ENCODE measurements around the gene TSPAN32.
"Not testable (repeated sequence)": the region's sequence is repeated elsewhere in the genome, so short reads cannot be mapped to it uniquely, and the experiment has no call there.

TSPAN32 gene

DNA sequence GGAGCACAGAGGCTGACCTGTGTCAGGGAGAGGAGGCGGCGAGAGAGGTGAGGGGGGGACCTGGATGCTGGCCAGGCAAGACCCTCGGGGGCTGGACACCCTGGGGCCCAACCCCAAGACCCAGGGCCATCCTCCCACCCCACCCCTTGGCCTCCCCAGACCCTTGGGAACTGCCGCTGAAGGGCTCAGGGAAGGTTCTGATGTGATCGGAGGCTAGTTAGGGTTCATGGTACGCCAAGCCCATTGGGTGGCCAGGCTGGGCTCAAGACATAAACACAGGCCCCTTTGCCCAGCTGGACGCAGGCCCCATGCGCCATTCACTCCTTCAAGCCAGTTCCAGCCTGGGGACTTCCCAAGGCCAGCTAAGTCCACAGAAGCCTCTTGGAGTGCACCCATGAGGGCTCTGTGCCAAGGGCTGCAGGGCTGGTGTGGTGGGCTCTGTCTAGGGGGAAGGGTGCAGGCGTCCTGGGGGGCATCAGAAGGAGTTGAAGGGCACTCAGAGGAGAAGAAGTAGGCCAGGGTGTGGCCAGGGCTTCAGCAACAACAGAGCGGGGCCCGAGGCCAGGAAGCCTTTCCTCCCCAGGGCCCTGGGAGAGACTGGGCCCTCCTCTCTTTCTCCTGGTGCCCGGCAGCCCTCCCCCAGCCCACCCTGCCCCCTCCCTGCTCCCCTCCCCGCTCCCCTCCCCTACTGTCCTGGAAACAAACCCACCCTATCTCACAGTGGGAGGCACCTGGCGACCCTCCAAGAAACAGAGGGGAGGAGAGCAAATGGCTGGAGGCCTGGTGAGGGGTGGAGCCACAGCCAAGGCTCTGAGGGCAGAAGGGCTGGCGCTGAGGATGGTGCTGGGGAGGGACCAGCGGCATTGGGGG lies 12.9 kb downstream of the TSPAN32 start:
- no peak for DNase-seq (ENCODE audit: low read depth, low spot score)

DNA sequence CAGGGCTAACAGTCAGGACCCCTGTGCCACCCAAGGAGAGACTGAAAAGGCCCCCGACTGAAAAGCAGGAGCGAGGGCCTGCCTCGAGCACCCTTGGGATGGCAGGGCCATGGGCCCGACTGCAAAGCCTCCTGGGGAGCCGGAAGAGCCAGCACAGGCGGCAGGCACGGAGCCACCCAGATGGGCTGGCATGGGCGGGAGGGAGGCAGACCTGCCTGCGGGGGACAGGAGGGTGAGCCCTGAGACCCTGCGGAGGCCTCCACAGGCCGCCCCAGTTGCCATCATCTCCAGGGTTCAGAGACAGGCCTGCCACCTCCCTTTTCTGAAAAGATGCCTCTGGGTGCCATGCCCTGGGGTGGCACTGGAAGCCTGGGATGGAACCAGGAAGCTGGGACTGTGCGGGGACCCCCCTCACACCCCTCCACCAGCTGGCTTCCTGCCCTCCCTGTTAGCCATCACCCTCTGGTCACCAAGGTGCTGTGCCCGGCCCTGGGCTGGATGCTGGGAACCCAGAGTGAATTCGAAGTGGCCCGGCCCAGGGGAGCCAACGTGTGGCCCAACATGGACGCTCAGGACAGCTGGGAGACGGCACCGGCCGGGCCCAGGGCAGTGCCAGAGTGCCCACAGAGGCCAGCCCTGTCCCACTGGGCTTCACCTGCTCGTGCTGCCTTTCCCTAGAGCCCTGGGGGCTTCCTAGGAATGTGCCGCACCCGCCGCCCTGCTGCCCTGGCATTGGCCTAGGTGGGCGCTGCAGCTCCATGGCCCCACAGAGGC lies 13.8 kb downstream of the TSPAN32 start:
- DNase-seq (ENCODE audit: low read depth, low spot score) = no peak

DNA sequence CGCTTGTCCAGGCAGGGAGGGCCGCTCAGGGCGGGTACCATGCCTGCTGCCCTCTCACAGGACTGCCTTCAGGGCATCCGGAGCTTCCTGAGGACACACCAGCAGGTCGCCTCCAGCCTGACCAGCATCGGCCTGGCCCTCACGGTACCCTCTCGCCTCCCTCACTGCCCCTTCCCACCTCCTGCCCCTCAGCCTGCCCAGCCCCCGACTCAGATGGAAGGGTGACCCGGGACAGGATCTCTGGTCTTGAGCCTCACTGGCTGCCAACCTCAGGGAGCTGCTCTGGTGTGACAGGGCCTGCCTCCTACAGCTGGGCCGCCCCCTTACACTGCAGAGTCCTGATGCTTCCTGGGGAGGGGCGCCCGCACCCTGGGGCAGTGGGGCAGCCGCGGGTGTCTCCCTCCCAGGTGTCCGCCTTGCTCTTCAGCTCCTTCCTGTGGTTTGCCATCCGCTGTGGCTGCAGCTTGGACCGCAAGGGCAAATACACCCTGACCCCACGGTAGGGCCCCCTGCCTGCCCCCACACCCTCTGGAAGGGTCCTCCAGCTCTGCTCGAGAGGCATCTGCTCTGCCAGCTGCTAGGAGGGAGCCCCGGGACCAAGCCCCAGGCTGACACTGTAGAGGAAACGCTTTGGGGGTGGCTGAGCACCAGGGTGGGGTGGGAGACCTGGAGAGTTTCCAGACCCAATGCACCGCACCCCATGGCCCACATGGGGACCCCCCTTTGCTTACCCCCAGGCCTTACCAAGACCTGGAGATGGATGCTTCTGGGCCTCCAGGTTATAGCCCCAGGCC lies 14.6 kb downstream of the TSPAN32 start:
- DNase-seq (ENCODE audit: low read depth, low spot score) = no peak

DNA sequence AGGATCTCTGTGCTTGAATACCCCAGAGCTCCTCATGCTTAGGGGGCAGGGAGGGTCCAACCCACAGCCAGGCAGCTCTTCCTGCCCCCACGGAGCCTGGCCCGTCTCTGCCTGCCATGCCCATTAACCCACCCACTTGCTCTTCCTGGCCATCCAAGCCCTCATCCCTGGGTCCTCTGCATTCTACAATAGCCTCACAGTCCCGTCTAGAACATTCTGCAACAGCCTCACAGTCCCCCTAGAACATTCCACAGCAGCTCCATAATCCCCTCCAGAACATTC lies 15.1 kb downstream of the TSPAN32 start:
- no peak for DNase-seq (ENCODE audit: low read depth, low spot score)

DNA sequence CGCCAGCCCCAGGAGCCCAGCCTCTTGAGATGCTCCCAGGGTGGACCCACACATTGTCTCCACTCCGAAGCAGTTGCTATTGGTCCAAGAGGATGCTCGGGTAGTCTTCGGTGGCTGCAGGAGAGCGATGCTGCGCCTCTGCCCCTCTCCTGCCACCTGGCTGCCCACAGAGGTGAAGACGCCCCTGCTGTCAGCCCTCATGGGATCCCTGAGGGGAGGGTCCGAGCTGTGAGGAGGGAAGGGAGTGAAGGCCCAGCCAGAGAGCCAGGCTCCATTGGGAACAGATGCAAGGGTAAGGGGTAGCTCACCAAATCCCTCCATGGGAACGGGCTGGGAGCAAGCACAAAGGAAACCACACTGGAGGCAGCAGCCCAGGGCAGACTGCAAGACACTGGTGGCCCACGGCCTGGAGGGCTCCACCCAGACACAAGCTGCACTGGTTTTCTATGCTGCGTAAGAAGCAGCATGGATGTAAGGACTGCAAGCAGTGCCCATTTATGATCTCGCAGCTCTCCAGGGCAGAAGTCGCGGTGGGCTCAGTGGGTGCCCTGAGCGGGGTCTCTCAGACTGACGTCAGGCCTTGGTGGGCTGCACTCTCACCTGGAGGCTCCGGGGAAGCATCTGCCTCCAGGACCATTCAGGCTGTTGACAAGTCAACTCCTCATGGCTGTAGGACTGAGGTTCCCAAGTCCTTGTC lies 15.7 kb downstream of the TSPAN32 start:
- no peak for DNase-seq (ENCODE audit: low read depth, low spot score)

DNA sequence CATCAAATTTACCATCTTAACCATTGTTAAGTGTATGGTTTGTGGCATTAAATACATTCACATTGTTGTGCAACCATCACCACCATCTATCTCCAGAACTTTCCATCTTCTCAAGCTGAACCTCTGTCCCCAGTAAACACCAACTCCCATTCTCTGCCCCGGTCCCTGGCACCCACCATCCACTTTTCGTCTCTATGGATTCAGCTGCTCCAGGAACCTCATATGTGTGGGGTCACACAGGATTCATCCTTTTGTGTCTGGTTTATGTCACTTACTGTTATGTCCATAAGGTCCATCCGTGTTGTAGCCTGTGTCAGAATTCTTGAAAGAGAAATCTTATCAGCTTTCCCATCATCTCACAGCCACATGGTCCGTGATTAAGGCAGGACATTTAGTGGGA lies 16.3 kb downstream of the TSPAN32 start:
- DNase-seq (ENCODE audit: low read depth, low spot score) = no peak

DNA sequence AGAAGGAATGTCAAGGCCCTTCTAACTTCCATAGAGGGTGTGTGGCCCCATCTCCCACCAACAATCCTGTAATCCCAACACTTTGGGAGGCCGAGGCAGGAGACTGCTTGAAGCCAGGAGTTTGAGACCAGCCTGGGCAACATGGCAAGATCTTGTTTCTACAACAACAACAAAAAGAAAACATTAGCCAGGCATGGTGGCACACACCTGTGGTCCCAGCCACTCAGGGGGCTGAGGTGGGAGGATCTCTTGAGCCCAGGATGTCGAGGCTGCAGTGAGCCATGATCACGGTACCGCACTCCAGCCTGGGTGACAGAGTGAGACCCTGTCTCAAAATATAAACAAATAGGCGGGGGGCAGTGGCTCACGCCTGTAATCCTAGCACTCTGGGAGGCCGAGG lies 16.9 kb downstream of the TSPAN32 start:
- DNase-seq (ENCODE audit: low read depth, low spot score) = no peak

DNA sequence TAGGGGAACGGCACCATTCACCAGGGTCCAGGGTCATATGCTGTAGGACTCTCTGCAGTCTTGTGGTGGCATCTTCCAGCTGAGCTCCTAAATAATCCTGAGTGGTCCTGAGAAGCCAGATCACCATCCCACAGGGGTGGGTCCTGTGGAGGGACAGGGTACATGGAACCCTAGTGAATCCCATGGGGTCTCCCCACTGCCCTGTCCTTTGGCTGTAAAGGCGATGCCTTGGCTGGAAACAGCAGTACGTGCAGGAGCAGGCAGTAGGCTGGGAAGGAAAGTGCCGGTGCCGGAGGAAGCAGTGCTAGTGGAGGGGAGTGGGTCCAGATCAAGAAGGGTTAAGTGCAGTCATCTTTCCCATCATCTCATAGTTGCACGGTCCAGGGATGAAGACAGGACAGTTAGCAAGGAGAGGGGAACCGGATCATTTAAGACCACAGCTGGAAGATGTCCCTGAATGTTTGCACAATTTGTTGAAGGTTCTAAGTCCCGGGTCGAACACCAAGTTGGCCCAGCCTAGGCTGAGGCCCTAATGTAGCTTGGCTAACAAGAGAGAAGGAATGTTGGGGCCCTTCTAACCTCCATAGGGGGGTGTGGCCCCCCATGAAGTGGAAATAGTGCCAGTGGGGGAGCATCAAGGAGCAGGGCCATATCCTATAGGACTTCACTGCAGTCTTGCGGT lies 18.1 kb downstream of the TSPAN32 start:
- DNase-seq (ENCODE audit: low read depth, low spot score) = no peak

DNA sequence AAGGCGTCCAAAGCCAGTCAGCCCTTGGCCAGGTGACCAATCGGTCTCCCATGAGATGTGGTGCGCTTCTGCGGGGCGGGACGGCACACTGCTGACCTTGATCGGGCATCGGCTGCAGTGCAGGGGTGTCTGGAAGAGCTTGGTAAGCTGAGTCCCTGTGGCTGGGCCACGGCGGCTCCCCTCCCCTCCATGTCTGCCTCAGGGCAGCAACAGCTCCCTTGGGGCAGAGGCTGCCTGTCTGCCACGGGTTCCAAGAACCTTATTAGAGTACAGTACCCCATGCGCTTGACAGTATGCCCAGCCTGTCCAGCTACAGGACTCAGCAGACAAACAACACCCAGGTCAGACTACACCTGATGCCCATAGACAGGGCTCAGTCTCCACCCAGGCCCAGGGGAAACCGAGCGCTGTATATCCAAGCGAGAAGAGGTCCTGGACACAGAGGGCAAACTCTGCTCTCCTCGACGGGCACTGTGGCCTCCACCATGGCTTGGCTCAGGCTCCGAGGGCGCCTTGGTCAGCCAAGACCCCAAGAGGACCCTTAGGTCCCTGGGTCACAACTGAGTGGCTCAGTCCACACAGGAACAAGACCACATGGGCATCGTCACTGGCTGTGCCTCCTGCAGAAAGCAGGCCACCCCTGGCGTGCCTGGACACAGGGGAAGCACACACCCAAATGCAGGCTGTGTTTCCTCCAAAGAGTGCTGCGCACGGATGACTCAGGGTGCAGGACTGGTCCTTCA lies 18.9 kb downstream of the TSPAN32 start:
- no peak for DNase-seq (ENCODE audit: low read depth, low spot score)

DNA sequence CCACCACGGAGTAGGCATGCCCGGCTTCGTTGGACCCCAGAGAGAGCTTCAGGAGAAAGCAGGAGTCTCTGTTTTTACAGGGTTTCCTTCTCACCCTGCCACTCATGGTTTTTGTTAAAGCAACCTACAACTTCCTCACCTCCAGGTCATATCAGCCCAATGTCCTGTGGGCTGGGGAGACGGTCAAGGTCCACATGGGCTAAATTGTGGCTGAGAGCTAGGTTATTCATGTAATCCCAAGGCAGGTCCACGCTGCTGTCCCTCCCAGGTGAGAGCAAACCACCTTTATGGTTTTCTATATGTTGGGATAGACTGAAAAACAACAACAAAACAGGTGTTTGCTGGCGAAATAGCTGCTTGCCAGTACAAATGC lies 19.5 kb downstream of the TSPAN32 start:
- no peak for DNase-seq (ENCODE audit: low read depth, low spot score)

DNA sequence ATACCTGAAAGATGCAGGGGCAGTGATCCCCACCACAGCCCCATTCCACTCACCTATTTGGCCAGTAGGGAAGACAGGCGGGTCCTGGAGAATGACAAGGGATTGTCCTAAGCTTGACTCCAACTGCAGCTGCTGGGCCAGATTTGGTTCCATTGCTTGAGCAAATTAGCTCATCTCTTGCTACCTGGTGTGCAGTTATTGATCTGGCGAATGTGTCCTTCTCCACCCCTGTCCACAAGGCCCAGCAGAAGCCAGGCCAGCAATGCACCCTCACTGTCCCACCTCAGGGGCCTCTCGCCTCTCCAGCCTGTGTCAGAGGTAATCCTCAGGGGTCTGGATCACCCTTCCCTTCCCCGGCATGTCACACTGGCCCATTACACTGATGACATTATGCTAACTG lies 23.3 kb downstream of the TSPAN32 start:
- DNase-seq (ENCODE audit: low read depth, low spot score) = no peak

DNA sequence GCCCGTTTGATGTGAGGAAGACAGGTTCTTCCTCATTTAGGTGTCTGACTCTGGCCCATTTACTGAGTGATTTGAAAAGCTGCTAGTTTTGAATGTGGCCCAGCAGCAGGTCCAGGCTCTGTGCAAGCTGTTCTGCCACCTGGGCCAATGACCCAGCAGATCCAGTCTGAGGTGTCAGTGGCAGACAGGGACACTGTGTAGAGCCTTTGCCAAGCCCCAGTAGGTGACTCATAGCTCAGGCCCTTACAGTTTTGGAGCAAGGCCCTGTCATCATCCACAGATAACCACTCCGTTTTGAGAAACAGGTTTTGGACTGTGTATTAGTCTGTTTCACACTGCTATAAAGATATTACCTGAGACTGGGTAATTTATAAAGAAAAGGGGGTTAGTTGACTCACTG lies 23.9 kb downstream of the TSPAN32 start:
- DNase-seq (ENCODE audit: low read depth, low spot score) = no peak

DNA sequence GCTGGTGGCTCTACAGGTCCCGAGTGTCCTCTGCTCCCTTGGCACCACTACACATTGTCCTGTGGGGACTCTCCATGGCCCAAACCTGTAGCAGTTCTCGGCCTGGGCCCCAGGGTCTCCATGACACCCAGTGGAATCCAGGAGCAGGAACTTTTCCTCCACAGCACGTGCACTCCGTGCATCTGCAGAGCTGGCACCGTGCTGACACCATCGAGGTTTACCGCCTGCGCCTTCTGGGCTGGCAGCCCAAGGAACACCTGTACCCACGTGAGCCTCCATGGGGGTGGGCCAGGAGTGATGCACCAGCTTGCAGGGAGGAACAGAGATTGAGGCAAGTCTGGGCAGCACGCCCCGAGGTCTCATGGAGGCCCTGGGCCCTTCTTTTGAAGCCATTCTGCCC lies 25.2 kb downstream of the TSPAN32 start:
- no peak for DNase-seq (ENCODE audit: low read depth, low spot score)

DNA sequence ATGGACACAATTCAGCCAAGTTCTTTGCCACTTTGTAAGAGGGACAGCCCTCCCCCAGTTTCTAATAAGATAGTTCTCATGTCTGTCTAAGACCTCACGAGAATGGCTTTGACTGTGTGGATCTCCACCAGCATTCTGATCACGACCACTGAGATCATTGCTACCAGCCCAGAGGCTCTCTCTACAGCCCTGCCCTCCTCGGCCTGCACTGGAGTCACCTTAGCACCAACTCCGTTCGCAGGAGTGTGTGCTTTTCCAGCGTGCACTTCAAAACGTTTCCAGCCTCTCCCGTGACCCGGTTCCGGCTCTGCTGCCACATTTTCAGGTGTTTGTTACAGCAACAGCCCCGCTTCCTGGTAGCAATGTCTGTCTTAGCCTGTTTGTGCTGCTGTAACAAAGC lies 26.2 kb downstream of the TSPAN32 start:
- no peak for DNase-seq (ENCODE audit: low read depth, low spot score)

DNA sequence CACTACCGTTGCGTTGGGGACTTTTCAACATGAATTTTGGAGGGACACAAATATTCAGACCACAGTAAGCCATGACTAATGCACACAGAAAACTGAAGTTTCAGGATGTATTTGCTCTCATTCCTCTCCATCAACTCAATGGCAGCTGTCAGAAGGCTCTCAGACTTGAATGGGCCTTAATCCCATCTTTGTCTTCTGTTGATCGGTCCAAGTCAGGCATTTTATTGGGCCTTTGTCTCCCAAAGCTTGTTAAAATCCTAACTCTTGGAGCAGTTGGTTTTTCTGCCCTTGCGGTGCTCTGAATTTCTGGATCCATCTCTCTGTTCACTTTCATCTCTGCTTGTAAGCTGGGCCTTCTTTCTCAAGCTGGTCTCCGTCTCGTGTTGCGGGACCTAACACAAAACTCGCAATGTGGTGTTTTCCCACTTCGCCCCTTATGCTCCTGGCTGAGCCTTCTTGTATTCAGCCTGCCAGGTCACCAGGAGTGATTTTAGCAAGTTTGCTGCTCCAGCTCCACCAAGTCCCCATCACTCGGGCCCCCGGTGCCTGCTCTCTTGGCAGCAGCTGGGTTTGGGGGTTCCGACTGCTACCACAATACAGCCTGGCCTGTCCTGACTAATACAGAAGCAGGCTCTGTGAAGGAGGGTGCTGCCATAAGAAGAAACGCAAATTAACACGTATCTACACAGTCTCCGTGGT lies 27.0 kb downstream of the TSPAN32 start:
- no peak for DNase-seq (ENCODE audit: low read depth, low spot score)

DNA sequence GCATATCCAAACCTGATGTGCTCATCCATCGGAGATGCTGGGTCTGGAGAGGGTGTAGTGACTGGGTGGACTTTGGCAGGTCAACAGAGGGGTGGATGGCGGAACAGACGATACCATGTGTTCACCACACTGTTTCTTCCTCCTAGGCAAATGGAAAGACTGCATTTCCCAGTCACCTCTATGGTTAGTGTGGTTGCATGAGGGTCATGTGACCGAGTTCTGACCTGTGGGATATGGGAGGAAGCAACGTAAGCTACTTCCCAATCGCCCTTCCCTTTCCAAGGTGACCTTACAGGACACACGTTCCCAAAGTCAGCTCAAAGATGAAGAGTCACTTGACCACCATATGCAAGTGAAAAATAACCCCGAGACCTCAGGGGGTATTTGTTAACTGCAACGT lies 27.7 kb downstream of the TSPAN32 start:
- DNase-seq (ENCODE audit: low read depth, low spot score) = no peak

DNA sequence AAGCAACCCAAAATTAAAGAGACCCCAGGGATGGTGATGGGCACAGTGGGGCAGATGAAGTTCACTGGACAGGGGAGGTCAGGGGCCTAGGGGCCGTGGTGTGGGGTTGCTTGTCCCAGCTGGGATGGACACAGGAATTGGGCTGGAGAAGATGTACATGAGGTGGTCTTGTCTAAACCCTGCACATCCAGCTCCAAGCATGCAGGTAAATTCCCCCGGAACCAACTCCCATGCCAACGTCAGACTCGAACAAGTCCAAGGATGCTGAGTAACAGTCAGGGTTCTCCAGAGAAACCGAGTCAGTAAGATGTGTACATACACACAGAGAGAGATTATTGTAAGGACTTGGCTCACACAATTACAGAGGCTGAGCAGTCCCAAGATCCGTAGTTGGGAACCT lies 28.9 kb downstream of the TSPAN32 start:
- DNase-seq (ENCODE audit: low read depth, low spot score) = no peak

DNA sequence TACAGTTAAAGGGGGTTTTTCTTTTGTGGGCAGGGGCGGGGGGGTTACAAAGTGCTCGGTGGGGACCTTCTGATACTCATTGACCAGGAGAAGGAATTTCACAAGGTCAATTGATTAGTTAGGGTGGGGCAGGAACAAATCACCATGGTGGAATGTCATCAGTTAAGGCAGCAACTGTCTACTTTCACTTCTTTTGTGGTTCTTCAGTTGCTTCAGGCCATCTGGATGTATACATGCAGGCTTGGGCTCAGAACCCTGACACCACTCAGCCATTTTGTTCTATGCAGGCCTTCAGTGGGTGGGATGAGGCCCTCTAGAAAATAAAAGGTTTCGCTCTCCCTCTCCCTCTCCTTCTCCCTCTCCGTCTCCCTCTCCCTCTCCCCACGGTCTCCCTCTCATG lies 29.6 kb downstream of the TSPAN32 start:
- DNase-seq (ENCODE audit: low read depth, low spot score) = no peak

DNA sequence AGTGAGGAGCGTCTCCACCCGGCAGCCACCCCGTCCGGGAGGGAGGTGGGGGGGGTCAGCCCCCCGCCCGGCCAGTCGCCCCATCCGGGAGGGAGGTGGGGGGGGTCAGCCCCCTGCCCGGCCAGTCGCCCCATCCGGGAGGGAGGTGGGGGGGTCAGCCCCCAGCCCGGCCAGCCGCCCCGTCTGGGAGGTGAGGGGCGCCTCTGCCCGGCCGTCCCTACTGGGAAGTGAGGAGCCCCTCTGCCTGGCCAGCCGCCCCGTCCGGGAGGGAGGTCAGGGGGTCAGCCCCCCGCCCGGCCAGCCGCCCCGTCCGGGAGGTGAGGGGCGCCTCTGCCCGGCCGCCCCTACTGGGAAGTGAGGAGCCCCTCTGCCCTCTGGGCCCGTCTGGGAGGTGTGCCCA lies 30.8 kb downstream of the TSPAN32 start:
- not testable (repeated sequence) for DNase-seq (ENCODE audit: low read depth, low spot score)
